Progenitor cell of endocrine pancreas (in vitro differentiated cells): ENCODE data around the gene PTGDR. TPM values are rescaled to one million over a fixed set of nuclear protein-coding genes. Genes with fewer than 3 reads are reported as not detected.

ENCODE experiments used
- DNase-seq: peaks from one replicate; pipeline ENCODE4 v3.0.0; 2021; ENCODE audit warnings: low spot score; ENCODE audit not compliant: unreplicated experiment
- H3K27ac Mint-ChIP-seq: 2 replicates; pipeline ENCODE4 v1.8.0; 2021; ENCODE audit warnings: mild to moderate bottlenecking, moderate library complexity, mixed read lengths
- H3K27me3 Mint-ChIP-seq: 2 replicates; pipeline ENCODE4 v1.8.0; 2021; ENCODE audit warnings: mixed read lengths
- H3K36me3 Mint-ChIP-seq: 2 replicates; pipeline ENCODE4 v1.8.0; 2022; ENCODE audit warnings: mixed read lengths; ENCODE audit not compliant: insufficient read depth
- H3K4me1 Mint-ChIP-seq: 2 replicates; pipeline ENCODE4 v1.8.0; 2021; ENCODE audit warnings: low read depth, mixed read lengths
- H3K4me3 Mint-ChIP-seq: 2 replicates; pipeline ENCODE4 v1.8.0; 2021; ENCODE audit warnings: low read depth, mild to moderate bottlenecking, moderate library complexity, mixed read lengths
- H3K9me3 Mint-ChIP-seq: 2 replicates; pipeline ENCODE4 v1.8.0; 2021; ENCODE audit warnings: low read depth, mixed read lengths
- total RNA-seq: library from RNA; stranded (reverse); gene quantifications from 2 replicates; pipeline ENCODE4 v1.2.1, GENCODE V29; 2021
- TF ChIP-seq, protein P1 (sequence below): fragments of 200-600 bp; sonication (generic); IDR thresholded peaks from one replicate; pipeline ENCODE4 v1.5.0; 2021; ENCODE audit warnings: antibody characterized with exemption, mild to moderate bottlenecking; ENCODE audit not compliant: unreplicated experiment

The PTGDR gene
- total RNA-seq, 1 donor from 2014 or later = not detected

DNA sequence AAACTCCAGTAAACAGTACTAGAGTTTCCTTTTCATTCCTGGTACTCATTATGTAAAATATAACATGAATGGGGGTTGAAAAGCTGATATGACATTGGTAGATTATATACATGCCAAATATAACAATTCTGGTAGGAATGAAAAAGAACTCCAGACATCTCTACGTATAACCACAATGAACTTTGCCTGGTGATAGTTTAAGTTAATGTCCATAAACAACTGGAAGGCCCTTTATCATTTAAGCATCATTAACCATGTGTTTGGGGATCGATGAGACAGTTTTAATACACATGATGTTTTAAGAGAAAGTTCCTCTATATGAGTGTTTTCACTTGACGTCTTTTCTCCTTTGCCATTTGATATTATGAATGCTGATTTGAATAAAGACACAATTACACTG, 52.4 kb downstream of the PTGDR start:
- Mint-ChIP-seq H3K27me3 (peaks cover 41% of the 10 kb centered on the region), H3K36me3 (peaks cover 4% of the 10 kb centered on the region), H3K27ac (no peak overlapping the region), H3K9me3 (peaks cover 15% of the 10 kb centered on the region), H3K4me3 (no peak overlapping the region), H3K4me1 (peaks cover 3% of the 10 kb centered on the region)
- TF ChIP-seq, protein P1, sequence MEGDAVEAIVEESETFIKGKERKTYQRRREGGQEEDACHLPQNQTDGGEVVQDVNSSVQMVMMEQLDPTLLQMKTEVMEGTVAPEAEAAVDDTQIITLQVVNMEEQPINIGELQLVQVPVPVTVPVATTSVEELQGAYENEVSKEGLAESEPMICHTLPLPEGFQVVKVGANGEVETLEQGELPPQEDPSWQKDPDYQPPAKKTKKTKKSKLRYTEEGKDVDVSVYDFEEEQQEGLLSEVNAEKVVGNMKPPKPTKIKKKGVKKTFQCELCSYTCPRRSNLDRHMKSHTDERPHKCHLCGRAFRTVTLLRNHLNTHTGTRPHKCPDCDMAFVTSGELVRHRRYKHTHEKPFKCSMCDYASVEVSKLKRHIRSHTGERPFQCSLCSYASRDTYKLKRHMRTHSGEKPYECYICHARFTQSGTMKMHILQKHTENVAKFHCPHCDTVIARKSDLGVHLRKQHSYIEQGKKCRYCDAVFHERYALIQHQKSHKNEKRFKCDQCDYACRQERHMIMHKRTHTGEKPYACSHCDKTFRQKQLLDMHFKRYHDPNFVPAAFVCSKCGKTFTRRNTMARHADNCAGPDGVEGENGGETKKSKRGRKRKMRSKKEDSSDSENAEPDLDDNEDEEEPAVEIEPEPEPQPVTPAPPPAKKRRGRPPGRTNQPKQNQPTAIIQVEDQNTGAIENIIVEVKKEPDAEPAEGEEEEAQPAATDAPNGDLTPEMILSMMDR = no peak
- no peak for DNase-seq

DNA sequence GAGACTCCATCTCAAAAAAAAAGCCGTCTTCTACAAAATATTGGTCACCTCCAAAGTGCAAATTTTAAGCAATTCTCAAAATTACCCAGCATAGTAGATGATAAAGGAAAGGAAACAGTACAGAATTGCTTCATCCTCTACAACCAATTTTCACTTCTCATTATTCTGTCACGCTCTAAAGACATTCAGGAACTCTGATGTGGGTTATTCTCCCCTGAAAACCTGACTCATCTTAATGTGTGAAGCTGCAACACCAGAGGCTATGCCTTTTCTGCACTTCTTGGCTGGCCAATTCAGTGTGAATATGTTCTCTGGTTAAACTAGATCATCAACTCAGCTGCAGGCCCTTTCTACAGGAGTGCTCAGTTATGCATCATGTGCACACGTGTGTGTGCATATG, 57.6 kb downstream of the PTGDR start:
- Mint-ChIP-seq H3K36me3 (peaks cover 4% of the 10 kb centered on the region), H3K4me3 (no peak overlapping the region), H3K9me3 (peaks cover 15% of the 10 kb centered on the region), H3K27ac (no peak overlapping the region), H3K4me1 (peaks cover 10% of the 10 kb centered on the region), H3K27me3 (no peaks in the 10 kb centered on the region)
- TF ChIP-seq, protein P1 = no peak
- no peak for DNase-seq

DNA sequence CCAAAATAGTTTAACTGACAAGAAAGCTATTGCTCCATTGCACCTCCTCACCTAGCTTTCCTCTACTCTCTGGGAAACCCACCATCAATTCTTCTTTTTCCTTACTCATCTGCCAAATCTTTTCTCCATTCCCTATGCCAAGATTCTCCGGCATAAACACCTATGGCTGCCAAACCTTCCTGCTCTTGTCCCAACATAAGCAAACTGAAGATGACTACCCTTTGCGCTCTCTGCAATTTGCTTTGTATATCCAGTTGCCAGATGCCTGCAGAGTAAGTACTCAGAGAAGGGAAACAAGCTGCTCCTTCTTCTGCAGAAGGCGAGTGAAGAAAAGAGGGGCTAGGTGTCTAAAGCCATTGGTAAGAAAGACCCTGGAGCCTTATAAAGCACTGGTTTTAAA, 58.1 kb downstream of the PTGDR start:
- peaks cover 10% of the 10 kb centered on the region for H3K4me1 Mint-ChIP-seq
- H3K4me3 Mint-ChIP-seq = no peak overlapping the region
- H3K9me3 Mint-ChIP-seq = peaks cover 15% of the 10 kb centered on the region
- H3K27me3 Mint-ChIP-seq = no peaks in the 10 kb centered on the region
- H3K27ac Mint-ChIP-seq = no peak overlapping the region
- H3K36me3 Mint-ChIP-seq = peaks cover 4% of the 10 kb centered on the region
- DNase-seq = no peak
- TF ChIP-seq, protein P1 = no peak

Other genes starting within 250 kb of the PTGDR start
- gene NID2, start 198.6 kb upstream of the PTGDR start, total RNA-seq = 2.1 and 3.3 TPM in 2 replicates
- gene PTGER2, start 46.6 kb downstream of the PTGDR start, total RNA-seq = 1.00 and 1.1 TPM in 2 replicates